GM12878 (cell line): Measurements from ENCODE around the gene SETMAR. TPM values are rescaled to one million over a fixed set of nuclear protein-coding genes. Genes with fewer than 3 reads are reported as not detected.

Experiments used
- ATAC-seq: fragments of 200-7000 bp; cut with Tn5 transposase; 3 replicates; pipeline ENCODE4 v1.9.1; 2020; ENCODE audit warnings: mild to moderate bottlenecking, moderate library complexity
- BruUV-seq: library from RNA; stranded (reverse); fragments of 400-500 nt; replicated peaks from 2 replicates; lab custom pipeline; 2021; lab: Mats Ljungman, UMichigan
- CTCF ChIA-PET: fragments of 300-600 bp; sonication (Branson Sonifier 250); formaldehyde crosslinking; extraction: SDS; loops from one replicate; lab custom pipeline; 2021; ENCODE audit warnings: inconsistent platforms; lab: Yijun Ruan, JAX
- POLR2A ChIA-PET: fragments of 350-600 bp; formaldehyde crosslinking; extraction: SDS; loops from one replicate; lab custom pipeline; 2021; ENCODE audit warnings: inconsistent platforms; lab: Charles Lee
- RAD21 ChIA-PET: fragments of 300-600 bp; sonication (Branson Sonifier 250); formaldehyde crosslinking; loops from one replicate; lab custom pipeline; 2023; ENCODE audit warnings: antibody characterized with exemption; ENCODE audit not compliant: unreplicated experiment; lab: Charles Lee
- SMC1A ChIA-PET: fragments of 300-600 bp; sonication (Branson Sonifier 250); formaldehyde crosslinking; loops from one replicate; lab custom pipeline; 2023; ENCODE audit not compliant: unreplicated experiment, uncharacterized antibody; lab: Charles Lee
- DNase-seq: peaks from one replicate; pipeline ENCODE4 v3.0.0-alpha.2; 2011; ENCODE audit warnings: low read depth, low spot score
- FAIRE-seq: peaks from 3 replicates; lab custom pipeline; 2011; peaks lifted over from hg19 to GRCh38; lab: Jason Lieb, UNC
- H2AFZ ChIP-seq: 2 replicates; pipeline ENCODE4 v1.6.0; 2011; ENCODE audit warnings: low read depth, low read length, control low read depth; ENCODE audit not compliant: control insufficient read depth
- H3K27ac ChIP-seq: 2 replicates; pipeline ENCODE4 v1.5.1; 2011; ENCODE audit warnings: control low read depth; ENCODE audit not compliant: control insufficient read depth, insufficient read depth
- H3K27me3 ChIP-seq, 2 experiments: replicated peaks in 1 of 2; 2 replicates each; pipeline versions ENCODE4 v1.6.0 to v1.6.1; 2011; ENCODE audit warnings: low read length in 1 of 2; ENCODE audit not compliant: control insufficient read depth in 2 of 2, insufficient read depth in 2 of 2
- H3K36me3 ChIP-seq, 2 experiments: 2 replicates each; pipeline ENCODE4 v1.5.1; 2011; ENCODE audit warnings: low read length in 1 of 2; ENCODE audit not compliant: control insufficient read depth in 2 of 2, insufficient read depth in 2 of 2
- H3K4me1 ChIP-seq: 2 replicates; pipeline ENCODE4 v1.6.1; 2011; ENCODE audit warnings: mild to moderate bottlenecking, low read length, moderate library complexity, mixed read lengths; ENCODE audit not compliant: control insufficient read depth, insufficient read depth
- H3K4me2 ChIP-seq: 2 replicates; pipeline ENCODE4 v1.6.0; 2011; ENCODE audit warnings: control low read depth; ENCODE audit not compliant: control insufficient read depth, insufficient read depth
- H3K4me3 ChIP-seq: fragments of 200-600 bp; sonication (generic); 2 replicates; pipeline ENCODE4 v1.5.1; 2016
- H3K79me2 ChIP-seq: 2 replicates; pipeline ENCODE4 v1.6.0; 2011; ENCODE audit warnings: low read length; ENCODE audit not compliant: control insufficient read depth, insufficient read depth
- H3K9ac ChIP-seq: 2 replicates; pipeline ENCODE4 v1.8.0; 2011; ENCODE audit warnings: low read length, control low read depth, mixed read lengths; ENCODE audit not compliant: control insufficient read depth, insufficient read depth
- H3K9me3 ChIP-seq: replicated peaks from 3 replicates; pipeline ENCODE4 v1.5.1; 2011; ENCODE audit warnings: mild to moderate bottlenecking, low read length; ENCODE audit not compliant: control insufficient read depth, insufficient read depth
- H4K20me1 ChIP-seq: 2 replicates; pipeline ENCODE4 v1.6.0; 2011; ENCODE audit not compliant: control insufficient read depth, insufficient read depth
- CHD1 ChIP-seq: IDR thresholded peaks from 2 replicates; pipeline ENCODE4 v1.6.1; 2012; ENCODE audit warnings: low read depth, low read length, improper control_type of control experiment
- EP300 ChIP-seq, 2 experiments: fragments of 150-350 bp in 1 of 2; IDR thresholded peaks; 2 replicates each; pipeline ENCODE4 v1.6.1; 2011 to 2012; ENCODE audit warnings: low read depth in 2 of 2, low read length in 2 of 2, borderline replicate concordance in 1 of 2, improper control_type of control experiment in 1 of 2, inconsistent platforms in 1 of 2; ENCODE audit not compliant: control insufficient read depth in 1 of 2
- FOXM1 ChIP-seq: IDR thresholded peaks from 2 replicates; pipeline ENCODE4 v1.6.1; 2012; ENCODE audit warnings: low read depth, mild to moderate bottlenecking, inconsistent platforms, low read length, moderate library complexity
- HDGF ChIP-seq: fragments of 450-650 bp; IDR thresholded peaks from 2 replicates; pipeline ENCODE4 v1.6.1; 2016; ENCODE audit warnings: antibody characterized with exemption
- HSF1 ChIP-seq: fragments of 150-350 bp; IDR thresholded peaks from 2 replicates; pipeline ENCODE4 v1.6.1; 2014; ENCODE audit warnings: mild to moderate bottlenecking, low read depth, low read length
- JUND ChIP-seq: IDR thresholded peaks from 2 replicates; pipeline ENCODE4 v1.6.1; 2012; ENCODE audit warnings: low read depth, mild to moderate bottlenecking, low read length, improper control_type of control experiment, moderate library complexity
- KDM1A ChIP-seq: fragments of 200-600 bp; sonication (generic); IDR thresholded peaks from 2 replicates; pipeline ENCODE4 v1.6.1; 2016; ENCODE audit warnings: borderline replicate concordance
- POLR2AphosphoS2 ChIP-seq: IDR thresholded peaks from 2 replicates; pipeline ENCODE4 v1.6.1; 2011; ENCODE audit warnings: low read depth, mild to moderate bottlenecking, low read length, improper control_type of control experiment, moderate library complexity
- ZNF274 ChIP-seq: IDR thresholded peaks from one replicate; pipeline ENCODE4 v1.8.0; 2011; ENCODE audit not compliant: insufficient read length, insufficient read depth
- WGBS: methylation state at CpG from one replicate; pipeline ENCODE4 v1.1.6; 2016; ENCODE audit warnings: low lambda C conversion rate; ENCODE audit not compliant: insufficient replicate concordance, insufficient coverage; ENCODE audit errors: missing lambda C conversion rate; 5-methylcytosine and 5-hydroxymethylcytosine counted together
- in situ Hi-C: fragments of 300-500 bp; cut with MboI; formaldehyde crosslinking; loops from 9 replicates; pipeline ENCODE4 v1.14.3; 2018; ENCODE audit warnings: mixed read lengths
- intact Hi-C: fragments of 100-400 bp; cut with micrococcal nuclease; formaldehyde crosslinking; loops from one replicate; pipeline ENCODE4 v1.14.2; 2022; ENCODE audit not compliant: unreplicated experiment
- polyA plus RNA-seq, 11 experiments: library from polyadenylated mRNA; depleted of rRNA in 4 of 11; unstranded in 6 of 11; stranded (reverse) in 5 of 11; fragments of >200 nt; fragmentation: Nextera tagmentation in 4 of 11; fragmentation: Illumina TruSeq in 1 of 11; extraction: Ambion mirVana in 4 of 11; extraction: Trizol in 1 of 11; gene quantifications; 1 replicate in 1 of 11; 2 replicates in 10 of 11; pipeline versions ENCODE4 v1.2.1 to v1.2.3, GENCODE V29; 2011 to 2016; ENCODE audit warnings: inconsistent platforms in 2 of 11, missing spikeins in 2 of 11, low read depth in 1 of 11
- total RNA-seq, 4 experiments: library from RNA; depleted of rRNA in 3 of 4; stranded (reverse); fragments of >200 nt in 3 of 4; fragmentation: Illumina TruSeq in 1 of 4; extraction: Trizol in 1 of 4; gene quantifications; 2 replicates each; pipeline versions ENCODE4 v1.2.1 to v1.2.3, GENCODE V29; 2013 to 2021
- TF ChIP-seq, protein P1 (sequence below): fragments of 450-650 bp; IDR thresholded peaks from 2 replicates; pipeline ENCODE4 v1.6.1; 2017; ENCODE audit warnings: borderline replicate concordance
- TF ChIP-seq, protein P2 (sequence below): IDR thresholded peaks from 2 replicates; pipeline ENCODE4 v1.6.1; 2011; ENCODE audit warnings: low read depth, mild to moderate bottlenecking, low read length, moderate library complexity, borderline replicate concordance; ENCODE audit errors: extremely low read depth

SETMAR gene
- total and polyA plus RNA-seq, 10 of the 15 experiments (the other 5 are each of a cell fraction or from before 2014, with no cell fraction given) = 7.1 to 25.1 (median 20.3) TPM

GRCh38 chr3:4355401-4356219 lies 52.4 kb downstream of the SETMAR start (continued):
- no peak for TF ChIP-seq KDM1A
- no peak for TF ChIP-seq HDGF

- Histone ChIP-seq H3K36me3 (no peaks in the 10 kb centered on the region; a peak in 1 of 4 replicates), H4K20me1 (no peaks in the 10 kb centered on the region), H3K79me2 (no peaks in the 10 kb centered on the region), H3K4me1 (no peaks in the 10 kb centered on the region), H2AFZ (no peak overlapping the region), H3K9ac (no peak overlapping the region), H3K4me3 (no peak overlapping the region), H3K27ac (no peak overlapping the region), H3K4me2 (no peak overlapping the region), H3K27me3 (no peaks in the 10 kb centered on the region), H3K9me3 (no peaks in the 10 kb centered on the region; the same call in 2 of the 3 replicates)
- ChIA-PET POLR2A (no interaction called here), RAD21 (no interaction called here), CTCF (interaction anchor here (0.6 to 1.5 kb wide), 2 partner anchors 68 to 277 kb away, joined by 3 to 9 read pairs; no protein-coding TSS in a partner anchor), SMC1A (interaction anchor here (1.3 kb wide), 1 partner anchor 13 kb away, joined by 5 read pairs; no protein-coding TSS in a partner anchor)
- in situ Hi-C loops = loop anchor here (10.0 kb wide), 1 partner anchor 709 kb away; no protein-coding TSS in a partner anchor
- DNase-seq = no peak
- FAIRE-seq = no peak
- BruUV-seq = no TSS peak
- no peak for ATAC-seq
- TF ChIP-seq ZNF274 (no peak), JUND (no peak), POLR2AphosphoS2 (no peak), HSF1 (no peak), EP300 (IDR thresholded peaks at IDR 0.05; ENCODE audit: borderline replicate concordance in 1 of 2, control insufficient read depth in 1 of 2, low read depth in 2 of 2, low read length in 2 of 2) (no peak), FOXM1 (no peak), CHD1 (no peak)
- TF ChIP-seq, protein P1, sequence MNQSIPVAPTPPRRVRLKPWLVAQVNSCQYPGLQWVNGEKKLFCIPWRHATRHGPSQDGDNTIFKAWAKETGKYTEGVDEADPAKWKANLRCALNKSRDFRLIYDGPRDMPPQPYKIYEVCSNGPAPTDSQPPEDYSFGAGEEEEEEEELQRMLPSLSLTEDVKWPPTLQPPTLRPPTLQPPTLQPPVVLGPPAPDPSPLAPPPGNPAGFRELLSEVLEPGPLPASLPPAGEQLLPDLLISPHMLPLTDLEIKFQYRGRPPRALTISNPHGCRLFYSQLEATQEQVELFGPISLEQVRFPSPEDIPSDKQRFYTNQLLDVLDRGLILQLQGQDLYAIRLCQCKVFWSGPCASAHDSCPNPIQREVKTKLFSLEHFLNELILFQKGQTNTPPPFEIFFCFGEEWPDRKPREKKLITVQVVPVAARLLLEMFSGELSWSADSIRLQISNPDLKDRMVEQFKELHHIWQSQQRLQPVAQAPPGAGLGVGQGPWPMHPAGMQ = no peak
- TF ChIP-seq, protein P2, sequence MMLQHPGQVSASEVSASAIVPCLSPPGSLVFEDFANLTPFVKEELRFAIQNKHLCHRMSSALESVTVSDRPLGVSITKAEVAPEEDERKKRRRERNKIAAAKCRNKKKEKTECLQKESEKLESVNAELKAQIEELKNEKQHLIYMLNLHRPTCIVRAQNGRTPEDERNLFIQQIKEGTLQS = no peak
- intact Hi-C loops = loop anchor here (10.0 kb wide), 1 partner anchor 699 kb away; no protein-coding TSS in a partner anchor
- WGBS = 100% methylated on average over 6 of the region's 6 CpGs
Measured at GRCh38 chr3:4356220-4356540, 53.0 kb downstream of the SETMAR start.
